Activated T-cell treated with anti-CD3 and anti-CD28 coated beads, Interleukin-2, amount 50 U/mL, for 4 hours (primary cell): ENCODE data around the gene PON2. TPM values are rescaled to one million over a fixed set of nuclear protein-coding genes. Genes with fewer than 3 reads are reported as not detected.
A peak's percentile ranks its signal among the peaks of the same experiment; 100 is the strongest.
"Not testable (repeated sequence)": the region's sequence is repeated elsewhere in the genome, so short reads cannot be mapped to it uniquely, and the experiment has no call there.

Experiments
- ATAC-seq, 2 donors: fragments of 200-7000 bp; cut with Tn5 transposase; one replicate each; pipeline ENCODE4 v1.10.0; 2021
- DNase-seq: peaks from one replicate; pipeline ENCODE4 v3.0.0-alpha.2; 2020
- H3K27me3 Mint-ChIP-seq: one replicate; pipeline ENCODE4 v1.8.0; 2021; ENCODE audit warnings: low read depth, mixed read lengths
- H3K36me3 Mint-ChIP-seq: one replicate; pipeline ENCODE4 v1.8.0; 2022; ENCODE audit warnings: mixed read lengths; ENCODE audit not compliant: insufficient read depth
- H3K4me1 Mint-ChIP-seq: one replicate; pipeline ENCODE4 v1.8.0; 2021; ENCODE audit warnings: low read depth, mixed read lengths
- H3K4me3 Mint-ChIP-seq: one replicate; pipeline ENCODE4 v1.8.0; 2021; ENCODE audit warnings: mild to moderate bottlenecking, moderate library complexity, mixed read lengths
- H3K9me3 Mint-ChIP-seq: one replicate; pipeline ENCODE4 v1.8.0; 2021; ENCODE audit warnings: mixed read lengths
- total RNA-seq, 3 donors: library from RNA; stranded (reverse); gene quantifications; one replicate each; pipeline ENCODE4 v1.2.1, GENCODE V29; 2021

PON2 gene
- total RNA-seq, 3 donors from 2014 or later = 2.1 to 3.0 (median 2.3) TPM

- H3K27me3 Mint-ChIP-seq = peaks cover 5% of the 10 kb centered on the region
- no peaks in the 10 kb centered on the region for H3K36me3 Mint-ChIP-seq
- H3K4me3 Mint-ChIP-seq = no peak overlapping the region
- no peaks in the 10 kb centered on the region for H3K9me3 Mint-ChIP-seq
- ATAC-seq = no peak
- peaks cover 12% of the 10 kb centered on the region for H3K4me1 Mint-ChIP-seq
- DNase-seq = no peak
These were observed 34.4 kb upstream of the PON2 start for GRCh38 chr7:95469187-95469586.

GRCh38 chr7:95467912-95468607, 33.2 kb upstream of the PON2 start:
- ATAC-seq (no peak), DNase-seq (no peak)
- peaks cover 5% of the 10 kb centered on the region for H3K27me3 Mint-ChIP-seq
- no peak overlapping the region for H3K4me3 Mint-ChIP-seq
- peaks cover 12% of the 10 kb centered on the region for H3K4me1 Mint-ChIP-seq
- H3K36me3 Mint-ChIP-seq = no peaks in the 10 kb centered on the region
- no peaks in the 10 kb centered on the region for H3K9me3 Mint-ChIP-seq

DNA sequence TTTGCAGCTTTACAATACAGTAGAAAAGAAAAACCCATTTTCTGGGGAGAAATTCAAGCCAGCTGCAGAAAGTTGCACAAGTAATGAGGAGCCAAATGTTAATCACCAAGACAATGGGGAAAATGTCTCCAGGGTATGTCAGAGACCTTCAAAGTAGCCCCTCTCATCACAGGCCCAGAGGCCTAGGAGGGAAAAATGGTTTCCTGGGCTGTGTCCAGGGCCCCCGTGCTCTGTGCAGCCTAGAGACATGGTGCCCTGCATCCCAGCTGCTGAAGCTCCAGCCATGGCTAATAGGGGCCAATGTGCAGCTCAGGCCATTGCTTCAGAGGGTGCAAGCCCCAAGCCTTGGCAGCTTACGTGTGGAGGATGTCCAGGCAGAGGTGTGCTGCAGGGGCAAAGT, 25.8 kb upstream of the PON2 start:
- not testable (repeated sequence) for H3K4me1 Mint-ChIP-seq, DNase-seq, H3K4me3 Mint-ChIP-seq, H3K36me3 Mint-ChIP-seq, H3K27me3 Mint-ChIP-seq, ATAC-seq
- peaks cover 11% of the 10 kb centered on the region for H3K9me3 Mint-ChIP-seq

DNA sequence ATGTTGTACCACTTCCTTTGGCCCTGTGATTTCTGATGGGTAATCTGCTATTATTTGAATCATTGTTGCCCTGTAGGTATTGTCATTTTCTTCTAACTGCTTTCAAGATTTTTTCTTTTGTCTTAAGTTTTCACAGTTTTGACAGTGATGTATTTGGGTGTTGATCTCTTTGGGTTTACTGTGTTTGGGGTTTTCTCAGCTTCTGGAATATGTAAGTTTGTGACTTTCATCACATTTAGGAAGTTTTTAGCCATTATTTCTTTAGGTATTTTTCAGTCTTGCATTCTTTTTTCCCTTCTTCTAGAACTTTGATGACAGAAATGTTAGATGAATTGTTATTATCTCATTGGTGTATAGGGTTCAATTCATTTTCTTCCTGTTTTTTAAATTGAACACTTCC, 23.1 kb upstream of the PON2 start:
- H3K36me3 Mint-ChIP-seq = no peaks in the 10 kb centered on the region
- H3K4me3 Mint-ChIP-seq = no peak overlapping the region
- ATAC-seq = no peak
- H3K9me3 Mint-ChIP-seq = peaks cover 11% of the 10 kb centered on the region
- peaks cover 5% of the 10 kb centered on the region for H3K27me3 Mint-ChIP-seq
- DNase-seq = no peak
- H3K4me1 Mint-ChIP-seq = no peaks in the 10 kb centered on the region

- no peaks in the 10 kb centered on the region for H3K4me1 Mint-ChIP-seq
- peaks cover 2% of the 10 kb centered on the region for H3K27me3 Mint-ChIP-seq
- no peak for DNase-seq
- ATAC-seq = no peak
- no peak overlapping the region for H3K4me3 Mint-ChIP-seq
- H3K36me3 Mint-ChIP-seq = no peaks in the 10 kb centered on the region
- H3K9me3 Mint-ChIP-seq = peaks cover 8% of the 10 kb centered on the region
These were observed 19.7 kb upstream of the PON2 start for GRCh38 chr7:95454438-95455045.

DNA sequence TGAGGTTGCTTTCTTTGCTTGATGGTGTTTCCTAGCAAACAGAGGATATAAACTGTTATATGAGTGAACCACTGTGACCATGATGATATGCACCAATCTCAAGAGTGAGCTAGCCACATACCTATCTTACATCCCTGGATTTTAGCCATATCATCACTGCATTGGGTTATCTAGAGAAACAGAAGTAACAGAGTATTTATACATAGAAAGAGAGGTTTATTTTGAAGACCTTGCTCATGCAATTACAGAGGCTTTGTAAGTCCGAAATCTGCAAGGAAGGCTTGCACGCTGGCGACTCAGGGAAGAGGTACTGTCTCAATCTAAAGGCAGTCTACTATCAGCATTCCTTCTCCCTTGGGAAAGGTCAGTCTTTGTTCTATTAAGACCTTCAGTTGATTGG, 11.8 kb upstream of the PON2 start:
- H3K4me1 Mint-ChIP-seq = no peaks in the 10 kb centered on the region
- H3K4me3 Mint-ChIP-seq = no peak overlapping the region
- DNase-seq = no peak
- H3K9me3 Mint-ChIP-seq = no peaks in the 10 kb centered on the region
- no peaks in the 10 kb centered on the region for H3K36me3 Mint-ChIP-seq
- no peak for ATAC-seq
- H3K27me3 Mint-ChIP-seq = peaks cover 4% of the 10 kb centered on the region

GRCh38 chr7:95444796-95445195, 10.0 kb upstream of the PON2 start:
- H3K4me1 Mint-ChIP-seq = no peaks in the 10 kb centered on the region
- H3K36me3 Mint-ChIP-seq = no peaks in the 10 kb centered on the region
- peaks cover 2% of the 10 kb centered on the region for H3K27me3 Mint-ChIP-seq
- H3K9me3 Mint-ChIP-seq = no peaks in the 10 kb centered on the region
- H3K4me3 Mint-ChIP-seq = no peak overlapping the region
- no peak for DNase-seq
- ATAC-seq = no peak

DNA sequence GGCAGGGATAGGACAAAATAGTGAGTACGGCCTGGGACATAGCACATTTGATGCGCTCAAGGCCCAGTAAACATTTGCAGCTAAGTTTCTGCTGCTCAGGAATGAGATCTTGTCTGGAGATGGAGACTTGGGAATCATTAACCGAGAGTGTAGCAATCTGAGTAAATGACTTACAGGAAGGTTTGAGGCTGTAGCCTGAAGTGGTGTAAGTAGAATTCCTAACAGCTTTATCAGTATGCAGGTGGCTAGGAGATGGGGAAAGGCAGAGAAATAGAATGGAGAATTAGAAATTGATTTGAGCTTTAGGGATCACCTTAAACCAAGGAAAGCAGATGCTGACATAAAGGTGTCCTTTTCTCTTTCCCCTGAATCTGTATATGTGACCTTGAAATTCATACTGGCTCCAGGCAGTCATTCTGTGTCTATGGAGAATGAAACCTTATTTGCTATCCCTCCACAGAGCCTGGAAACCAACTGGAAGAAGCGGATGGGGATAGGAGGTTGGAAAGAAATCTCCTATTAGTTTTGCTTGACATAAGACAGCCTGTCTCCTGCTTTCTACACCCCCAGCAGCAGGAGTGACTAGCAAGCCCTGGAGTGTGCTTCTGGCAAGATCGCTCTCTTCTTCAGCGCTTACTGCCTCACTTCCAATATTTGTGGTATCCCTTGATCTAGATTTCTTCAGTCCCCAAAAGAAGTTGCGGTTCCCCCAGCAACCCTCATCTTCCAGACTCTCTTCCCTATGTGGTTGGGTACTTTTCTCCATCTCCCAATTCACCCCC, 6.4 kb upstream of the PON2 start:
- Mint-ChIP-seq H3K4me3 (no peak overlapping the region), H3K36me3 (no peaks in the 10 kb centered on the region), H3K4me1 (no peaks in the 10 kb centered on the region), H3K9me3 (no peaks in the 10 kb centered on the region), H3K27me3 (peaks cover 2% of the 10 kb centered on the region)
- ATAC-seq = no peak
- DNase-seq = no peak

GRCh38 chr7:95440394-95441038, 5.7 kb upstream of the PON2 start:
- no peaks in the 10 kb centered on the region for H3K9me3 Mint-ChIP-seq
- no peak overlapping the region for H3K4me3 Mint-ChIP-seq
- no peaks in the 10 kb centered on the region for H3K36me3 Mint-ChIP-seq
- no peak for ATAC-seq
- DNase-seq = no peak
- H3K27me3 Mint-ChIP-seq = peaks cover 4% of the 10 kb centered on the region
- peaks cover 1% of the 10 kb centered on the region for H3K4me1 Mint-ChIP-seq

DNA sequence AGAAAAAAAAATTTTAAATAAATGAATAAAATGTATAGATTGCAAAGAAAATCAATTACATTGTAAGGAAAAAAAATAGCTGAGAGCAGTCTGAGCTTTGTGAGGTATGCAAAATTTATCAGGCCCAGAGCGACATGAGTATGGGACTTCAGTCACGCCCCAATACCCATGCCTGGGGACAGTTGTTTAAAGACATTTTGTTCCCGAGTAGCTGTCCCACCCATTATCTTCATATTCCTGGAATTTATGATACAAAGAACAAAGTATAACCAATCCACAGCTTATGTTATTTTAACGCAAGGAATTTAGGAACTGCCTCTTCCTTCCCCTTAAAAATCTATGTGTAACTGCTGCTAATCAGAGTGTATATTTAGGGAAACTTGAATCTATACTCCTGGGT, 1.6 kb upstream of the PON2 start:
- Mint-ChIP-seq H3K4me1 (peaks cover 11% of the 10 kb centered on the region), H3K36me3 (no peaks in the 10 kb centered on the region), H3K27me3 (peaks cover 7% of the 10 kb centered on the region), H3K4me3 (no peak overlapping the region), H3K9me3 (no peaks in the 10 kb centered on the region)
- DNase-seq (no peak), ATAC-seq (no peak)

DNA sequence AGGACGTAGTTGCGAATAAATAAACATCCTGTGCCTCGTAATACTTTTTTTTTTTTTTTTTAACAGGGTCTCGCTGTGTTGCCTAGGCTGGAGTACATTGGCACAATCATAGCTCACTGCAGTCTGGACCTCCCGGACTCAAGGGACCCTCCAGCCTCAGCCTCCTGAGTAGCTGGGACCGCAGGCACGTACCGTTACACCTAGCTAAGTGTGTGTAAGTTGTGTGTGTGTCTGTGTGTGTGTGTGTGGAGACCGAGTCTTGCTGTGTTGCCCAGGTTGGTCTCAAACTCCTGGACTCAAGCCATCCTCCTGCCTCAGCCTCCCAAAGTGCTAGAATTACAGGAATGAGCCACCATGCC, 573 bp upstream of the PON2 start:
- peaks cover 11% of the 10 kb centered on the region for H3K4me1 Mint-ChIP-seq
- H3K36me3 Mint-ChIP-seq = no peaks in the 10 kb centered on the region
- H3K27me3 Mint-ChIP-seq = peaks cover 7% of the 10 kb centered on the region
- DNase-seq (no peak), ATAC-seq (peak in 1 of 2 donors; percentile 22)
- H3K9me3 Mint-ChIP-seq = no peaks in the 10 kb centered on the region
- peak overlapping the region; percentile 81 for H3K4me3 Mint-ChIP-seq

GRCh38 chr7:95433952-95434556, 774 bp downstream of the PON2 start:
- Mint-ChIP-seq H3K9me3 (no peaks in the 10 kb centered on the region), H3K4me3 (peak overlapping the region; percentile 70), H3K36me3 (no peaks in the 10 kb centered on the region), H3K4me1 (peaks cover 11% of the 10 kb centered on the region), H3K27me3 (peaks cover 7% of the 10 kb centered on the region)
- DNase-seq (no peak), ATAC-seq (peak in 1 of 2 donors; percentile 14)

DNA sequence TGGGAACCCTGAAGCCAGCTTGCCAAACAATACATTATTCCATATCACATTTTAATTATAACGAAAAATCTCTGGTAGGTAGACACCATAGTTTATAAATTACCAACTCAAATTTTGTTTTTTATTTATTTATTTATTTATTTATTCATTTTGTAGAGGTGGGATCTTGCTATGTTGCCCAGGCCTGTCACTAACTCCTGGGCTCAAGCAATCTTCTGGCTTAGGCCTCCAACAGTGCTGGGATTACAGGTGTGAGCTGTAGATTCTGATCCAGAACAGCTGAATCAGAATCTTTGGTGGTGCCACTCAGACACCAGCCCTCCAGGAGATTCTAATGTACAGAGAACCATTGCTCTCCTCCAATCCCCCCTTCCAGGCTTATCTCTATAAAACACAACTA, 1.7 kb downstream of the PON2 start:
- ATAC-seq (no peak), DNase-seq (no peak)
- Mint-ChIP-seq H3K4me3 (no peak overlapping the region), H3K36me3 (no peaks in the 10 kb centered on the region), H3K4me1 (peaks cover 11% of the 10 kb centered on the region), H3K27me3 (peaks cover 7% of the 10 kb centered on the region), H3K9me3 (no peaks in the 10 kb centered on the region)

GRCh38 chr7:95432606-95433005, 2.2 kb downstream of the PON2 start:
- H3K4me1 Mint-ChIP-seq = peaks cover 11% of the 10 kb centered on the region
- H3K27me3 Mint-ChIP-seq = peaks cover 7% of the 10 kb centered on the region
- ATAC-seq = no peak
- H3K4me3 Mint-ChIP-seq = no peak overlapping the region
- no peak for DNase-seq
- no peaks in the 10 kb centered on the region for H3K9me3 Mint-ChIP-seq
- H3K36me3 Mint-ChIP-seq = no peaks in the 10 kb centered on the region
